GM10248 (cell line): ENCODE measurements around the gene IDH3A.

Source experiments
- CTCF ChIA-PET: fragments of 300-600 bp; sonication (Branson Sonifier 250); formaldehyde crosslinking; extraction: SDS; loops from one replicate; lab custom pipeline; 2021; ENCODE audit warnings: antibody characterized with exemption; lab: Yijun Ruan, JAX
- POLR2A ChIA-PET: fragments of 350-650 bp; sonication (Branson Sonifier 250); formaldehyde crosslinking; extraction: SDS; loops from one replicate; lab custom pipeline; 2020; ENCODE audit warnings: antibody characterized with exemption; lab: Yijun Ruan, JAX
- DNase-seq: peaks from one replicate; pipeline ENCODE4 v3.0.0; 2012; ENCODE audit errors: extremely low spot score
- TF ChIP-seq, protein P1 (sequence below): IDR thresholded peaks from 2 replicates; pipeline ENCODE4 v1.5.1; 2012; ENCODE audit warnings: mild to moderate bottlenecking, low read depth; ENCODE audit errors: extremely low read depth, missing control alignments, control extremely low read depth

The IDH3A gene

DNA sequence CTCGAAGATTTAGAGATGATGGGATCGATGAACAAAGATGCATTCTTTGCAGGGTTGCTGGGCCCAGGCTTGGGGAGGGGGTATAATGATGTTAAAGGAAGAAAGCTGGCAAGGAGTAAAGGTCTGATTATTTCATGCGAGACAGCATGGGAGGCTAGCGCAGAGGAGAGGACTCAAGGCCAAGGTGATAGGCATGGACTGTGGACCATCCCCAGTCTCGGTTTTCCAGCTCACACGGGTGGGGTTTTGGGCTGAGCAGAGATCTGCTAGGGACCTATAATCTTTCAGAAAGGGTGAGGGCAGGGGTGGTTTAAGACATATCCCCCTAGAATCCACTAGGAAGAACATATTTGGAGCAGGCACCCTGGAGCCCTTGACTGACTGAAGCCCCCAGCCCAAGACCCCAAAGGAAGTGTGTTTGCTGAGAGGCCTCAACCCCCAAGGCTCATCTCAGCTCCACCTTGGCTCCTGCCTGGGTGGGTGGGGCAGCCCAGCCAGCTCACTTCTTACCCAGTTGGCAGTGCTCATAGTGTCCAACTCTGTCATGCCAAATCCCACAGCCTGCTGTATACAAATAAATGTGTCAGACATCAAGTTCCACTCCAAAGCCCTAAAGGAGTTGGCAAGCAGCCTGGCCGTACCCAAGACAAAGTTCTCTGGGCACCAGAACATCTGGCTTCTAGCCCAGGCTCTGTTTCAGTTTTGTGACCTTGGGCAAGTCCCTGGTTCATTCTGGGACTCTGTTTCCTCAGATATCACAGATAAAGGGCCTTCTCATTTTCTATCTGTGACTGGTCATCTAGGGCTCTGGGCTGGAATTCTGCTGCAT, 67.3 kb downstream of the IDH3A start:
- DNase-seq = no peak
- TF ChIP-seq, protein P1, sequence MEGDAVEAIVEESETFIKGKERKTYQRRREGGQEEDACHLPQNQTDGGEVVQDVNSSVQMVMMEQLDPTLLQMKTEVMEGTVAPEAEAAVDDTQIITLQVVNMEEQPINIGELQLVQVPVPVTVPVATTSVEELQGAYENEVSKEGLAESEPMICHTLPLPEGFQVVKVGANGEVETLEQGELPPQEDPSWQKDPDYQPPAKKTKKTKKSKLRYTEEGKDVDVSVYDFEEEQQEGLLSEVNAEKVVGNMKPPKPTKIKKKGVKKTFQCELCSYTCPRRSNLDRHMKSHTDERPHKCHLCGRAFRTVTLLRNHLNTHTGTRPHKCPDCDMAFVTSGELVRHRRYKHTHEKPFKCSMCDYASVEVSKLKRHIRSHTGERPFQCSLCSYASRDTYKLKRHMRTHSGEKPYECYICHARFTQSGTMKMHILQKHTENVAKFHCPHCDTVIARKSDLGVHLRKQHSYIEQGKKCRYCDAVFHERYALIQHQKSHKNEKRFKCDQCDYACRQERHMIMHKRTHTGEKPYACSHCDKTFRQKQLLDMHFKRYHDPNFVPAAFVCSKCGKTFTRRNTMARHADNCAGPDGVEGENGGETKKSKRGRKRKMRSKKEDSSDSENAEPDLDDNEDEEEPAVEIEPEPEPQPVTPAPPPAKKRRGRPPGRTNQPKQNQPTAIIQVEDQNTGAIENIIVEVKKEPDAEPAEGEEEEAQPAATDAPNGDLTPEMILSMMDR = no peak
- ChIA-PET POLR2A (no interaction called here), CTCF (interaction anchor here (1.2 to 1.8 kb wide), 2 partner anchors 21 to 24 kb away, joined by 3 to 7 read pairs; no protein-coding TSS in a partner anchor)

GRCh38 chr15:78220713-78221112, 71.6 kb downstream of the IDH3A start:
- DNase-seq = no peak
- CTCF ChIA-PET = no interaction called here
- POLR2A ChIA-PET = no interaction called here
- TF ChIP-seq, protein P1 = no peak
